Measurements from ENCODE around the gene TXNDC2. TPM values are rescaled to one million over a fixed set of nuclear protein-coding genes. Genes with fewer than 3 reads are reported as not detected.

The TXNDC2 gene
- total and polyA plus RNA-seq, 9 of the 15 experiments (the other 6 are each of a cell fraction or from before 2014, with no cell fraction given), result 1.2 to 4.9 (median 2.3) TPM

- TF ChIP-seq ZNF274 (IDR thresholded peaks at IDR 0.05; ENCODE audit: borderline replicate concordance, low read depth, low read length) (no peak), RFX1 (IDR thresholded peaks at IDR 0.05) (no peak), ATF2 (CRISPR knock-in tag; IDR thresholded peaks at IDR 0.05) (no peak), HDAC1 (IDR thresholded peaks at IDR 0.05) (peak in 1 of 2 experiments; percentile 77; a peak in 2 of 4 replicates), ZFPM2 (CRISPR knock-in tag; IDR thresholded peaks at IDR 0.05) (no peak), ZFP91 (CRISPR knock-in tag; IDR thresholded peaks at IDR 0.05) (no peak), DDX20 (tag; IDR thresholded peaks at IDR 0.05; ENCODE audit: low read depth) (0 out of 2 replicates have a peak, but pooled peaks have one; percentile 9), ARID3A (IDR thresholded peaks at IDR 0.05; ENCODE audit: borderline replicate concordance, low read depth, low read length) (peak; percentile 86; the same call in 1 of the 2 replicates), GTF2F1 (IDR thresholded peaks at IDR 0.05; ENCODE audit: low read depth, low read length) (no peak; the same call in 1 of the 2 replicates), TGIF2 (CRISPR knock-in tag; IDR thresholded peaks at IDR 0.05) (no peak), SOX6 (IDR thresholded peaks at IDR 0.05) (peak; percentile 57; the same call in 1 of the 2 replicates)
- TF ChIP-seq, protein P1, sequence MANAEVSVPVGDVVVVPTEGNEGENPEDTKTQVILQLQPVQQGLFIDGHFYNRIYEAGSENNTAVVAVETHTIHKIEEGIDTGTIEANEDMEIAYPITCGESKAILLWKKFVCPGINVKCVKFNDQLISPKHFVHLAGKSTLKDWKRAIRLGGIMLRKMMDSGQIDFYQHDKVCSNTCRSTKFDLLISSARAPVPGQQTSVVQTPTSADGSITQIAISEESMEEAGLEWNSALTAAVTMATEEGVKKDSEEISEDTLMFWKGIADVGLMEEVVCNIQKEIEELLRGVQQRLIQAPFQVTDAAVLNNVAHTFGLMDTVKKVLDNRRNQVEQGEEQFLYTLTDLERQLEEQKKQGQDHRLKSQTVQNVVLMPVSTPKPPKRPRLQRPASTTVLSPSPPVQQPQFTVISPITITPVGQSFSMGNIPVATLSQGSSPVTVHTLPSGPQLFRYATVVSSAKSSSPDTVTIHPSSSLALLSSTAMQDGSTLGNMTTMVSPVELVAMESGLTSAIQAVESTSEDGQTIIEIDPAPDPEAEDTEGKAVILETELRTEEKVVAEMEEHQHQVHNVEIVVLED (CRISPR knock-in tag; IDR thresholded peaks at IDR 0.05), result no peak
- TF ChIP-seq, protein P2, sequence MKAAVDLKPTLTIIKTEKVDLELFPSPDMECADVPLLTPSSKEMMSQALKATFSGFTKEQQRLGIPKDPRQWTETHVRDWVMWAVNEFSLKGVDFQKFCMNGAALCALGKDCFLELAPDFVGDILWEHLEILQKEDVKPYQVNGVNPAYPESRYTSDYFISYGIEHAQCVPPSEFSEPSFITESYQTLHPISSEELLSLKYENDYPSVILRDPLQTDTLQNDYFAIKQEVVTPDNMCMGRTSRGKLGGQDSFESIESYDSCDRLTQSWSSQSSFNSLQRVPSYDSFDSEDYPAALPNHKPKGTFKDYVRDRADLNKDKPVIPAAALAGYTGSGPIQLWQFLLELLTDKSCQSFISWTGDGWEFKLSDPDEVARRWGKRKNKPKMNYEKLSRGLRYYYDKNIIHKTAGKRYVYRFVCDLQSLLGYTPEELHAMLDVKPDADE (conservative IDR thresholded peaks at IDR 0.05; ENCODE audit: control insufficient read depth, low read depth, low read length), result no peak
- TF ChIP-seq, protein P3, sequence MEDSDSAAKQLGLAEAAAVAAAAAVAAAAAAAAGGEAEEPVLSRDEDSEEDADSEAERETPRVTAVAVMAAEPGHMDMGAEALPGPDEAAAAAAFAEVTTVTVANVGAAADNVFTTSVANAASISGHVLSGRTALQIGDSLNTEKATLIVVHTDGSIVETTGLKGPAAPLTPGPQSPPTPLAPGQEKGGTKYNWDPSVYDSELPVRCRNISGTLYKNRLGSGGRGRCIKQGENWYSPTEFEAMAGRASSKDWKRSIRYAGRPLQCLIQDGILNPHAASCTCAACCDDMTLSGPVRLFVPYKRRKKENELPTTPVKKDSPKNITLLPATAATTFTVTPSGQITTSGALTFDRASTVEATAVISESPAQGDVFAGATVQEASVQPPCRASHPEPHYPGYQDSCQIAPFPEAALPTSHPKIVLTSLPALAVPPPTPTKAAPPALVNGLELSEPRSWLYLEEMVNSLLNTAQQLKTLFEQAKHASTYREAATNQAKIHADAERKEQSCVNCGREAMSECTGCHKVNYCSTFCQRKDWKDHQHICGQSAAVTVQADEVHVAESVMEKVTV (CRISPR knock-in tag; IDR thresholded peaks at IDR 0.05), result no peak
- TF ChIP-seq, protein P4, sequence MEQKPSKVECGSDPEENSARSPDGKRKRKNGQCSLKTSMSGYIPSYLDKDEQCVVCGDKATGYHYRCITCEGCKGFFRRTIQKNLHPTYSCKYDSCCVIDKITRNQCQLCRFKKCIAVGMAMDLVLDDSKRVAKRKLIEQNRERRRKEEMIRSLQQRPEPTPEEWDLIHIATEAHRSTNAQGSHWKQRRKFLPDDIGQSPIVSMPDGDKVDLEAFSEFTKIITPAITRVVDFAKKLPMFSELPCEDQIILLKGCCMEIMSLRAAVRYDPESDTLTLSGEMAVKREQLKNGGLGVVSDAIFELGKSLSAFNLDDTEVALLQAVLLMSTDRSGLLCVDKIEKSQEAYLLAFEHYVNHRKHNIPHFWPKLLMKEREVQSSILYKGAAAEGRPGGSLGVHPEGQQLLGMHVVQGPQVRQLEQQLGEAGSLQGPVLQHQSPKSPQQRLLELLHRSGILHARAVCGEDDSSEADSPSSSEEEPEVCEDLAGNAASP (IDR thresholded peaks at IDR 0.05), result no peak
Measured at GRCh38 chr18:9885170-9886004, at the start of gene TXNDC2 (continued).

All from K562 (cell line).